K562 (cell line): Measurements from ENCODE around the gene MIEN1. TPM values are rescaled to one million over a fixed set of nuclear protein-coding genes. Genes with fewer than 3 reads are reported as not detected.

ENCODE experiments used
- CBX1 ChIP-seq: sonication (generic); IDR thresholded peaks from 2 replicates; pipeline ENCODE4 v1.6.1; 2016; ENCODE audit warnings: antibody characterized with exemption, low read depth, mild to moderate bottlenecking
- HDAC1 ChIP-seq, 2 experiments: fragments of 450-650 bp; IDR thresholded peaks; 2 replicates each; pipeline ENCODE4 v1.6.1; 2016 to 2017; ENCODE audit warnings: inconsistent platforms in 1 of 2, mild to moderate bottlenecking in 1 of 2, moderate library complexity in 1 of 2
- KDM1A ChIP-seq, 2 experiments: fragments of 450-650 bp; IDR thresholded peaks; 2 replicates each; pipeline ENCODE4 v1.6.1; 2016; ENCODE audit warnings: mild to moderate bottlenecking in 2 of 2
- LCOR ChIP-seq: sonication (generic); formaldehyde crosslinking; IDR thresholded peaks from 2 replicates; pipeline ENCODE4 v1.8.0; 2022; ENCODE audit warnings: mild to moderate bottlenecking, missing genetic modification reagents
- MAFF ChIP-seq: IDR thresholded peaks from 2 replicates; pipeline ENCODE4 v1.6.1; 2012; ENCODE audit warnings: low read length, improper control_type of control experiment
- REST ChIP-seq, 2 experiments: fragments of 450-650 bp; formaldehyde crosslinking in 1 of 2; IDR thresholded peaks; 2 replicates each; pipeline versions ENCODE4 v1.4.0 to v1.6.1; 2014 to 2020; ENCODE audit warnings: mild to moderate bottlenecking in 2 of 2, borderline replicate concordance in 1 of 2, low read depth in 1 of 2
- SIN3B ChIP-seq: fragments of 450-650 bp; IDR thresholded peaks from 2 replicates; pipeline ENCODE4 v1.6.1; 2017; ENCODE audit warnings: low read depth, mild to moderate bottlenecking, moderate library complexity
- SOX6 ChIP-seq: fragments of 450-650 bp; IDR thresholded peaks from 2 replicates; pipeline ENCODE4 v1.6.1; 2014; ENCODE audit warnings: mild to moderate bottlenecking
- SREBF1 ChIP-seq: fragments of 150-350 bp; IDR thresholded peaks from 2 replicates; pipeline ENCODE4 v1.6.1; 2014; ENCODE audit warnings: antibody characterized with exemption, low read depth, low read length, borderline replicate concordance
- TRIM24 ChIP-seq, 2 experiments: fragments of 450-650 bp; IDR thresholded peaks; 2 replicates each; pipeline ENCODE4 v1.6.1; 2016
- ZNF24 ChIP-seq: fragments of 450-650 bp; IDR thresholded peaks from 2 replicates; pipeline ENCODE4 v1.6.1; 2016
- ZNF76 ChIP-seq: fragments of 250-450 bp; sonication (Bioruptor Pico); IDR thresholded peaks from 2 replicates; pipeline ENCODE4 v1.4.0; 2020; ENCODE audit warnings: mild to moderate bottlenecking, moderate library complexity, borderline replicate concordance
- ZZZ3 ChIP-seq: fragments of 450-650 bp; IDR thresholded peaks from 2 replicates; pipeline ENCODE4 v1.6.1; 2016; ENCODE audit warnings: antibody characterized with exemption, mild to moderate bottlenecking, moderate library complexity
- polyA plus RNA-seq, 8 experiments: library from polyadenylated mRNA; depleted of rRNA in 4 of 8; stranded (reverse) in 5 of 8; unstranded in 3 of 8; fragments of >200 nt; fragmentation: Nextera tagmentation in 2 of 8; fragmentation: Illumina TruSeq in 1 of 8; extraction: Ambion mirVana in 2 of 8; extraction: Trizol in 1 of 8; gene quantifications; 2 replicates each; pipeline versions ENCODE4 v1.2.1 to v1.2.3, GENCODE V29; 2011 to 2014; ENCODE audit warnings: inconsistent platforms in 1 of 8, missing spikeins in 1 of 8
- total RNA-seq, 7 experiments: library from RNA; depleted of rRNA in 6 of 7; stranded (reverse); fragments of >200 nt in 6 of 7; fragmentation: Illumina TruSeq in 2 of 7; extraction: Trizol in 2 of 7; gene quantifications; 2 replicates each; pipeline versions ENCODE4 v1.2.1 to v1.2.3, GENCODE V29; 2011 to 2021; ENCODE audit warnings: low replicate concordance in 1 of 7
- TF ChIP-seq, protein P1 (sequence below): fragments of 450-650 bp; IDR thresholded peaks from 2 replicates; pipeline ENCODE4 v1.6.1; 2016; ENCODE audit warnings: low read depth, mild to moderate bottlenecking, moderate library complexity
- TF ChIP-seq, protein P2 (sequence below): fragments of 450-650 bp; IDR thresholded peaks from one replicate; pipeline ENCODE4 v1.6.1; 2018; ENCODE audit warnings: mild to moderate bottlenecking, moderate library complexity; ENCODE audit not compliant: partially characterized antibody
- TF ChIP-seq, protein P3 (sequence below): fragments of 250-450 bp; sonication (Bioruptor Pico); IDR thresholded peaks from 2 replicates; pipeline ENCODE4 v1.8.0; 2021; ENCODE audit warnings: moderate library complexity, mild to moderate bottlenecking, inconsistent platforms

Gene MIEN1
- total and polyA plus RNA-seq, 9 of the 15 experiments (the other 6 are each of a cell fraction or from before 2014, with no cell fraction given): 61.3 to 142 (median 78.9) TPM

- TF ChIP-seq REST (IDR thresholded peaks at IDR 0.05; ENCODE audit: borderline replicate concordance) (no peak), REST (CRISPR knock-in tag; IDR thresholded peaks at IDR 0.05; ENCODE audit: low read depth) (no peak), TRIM24 (IDR thresholded peaks at IDR 0.05) (peak; percentile 63 to 70; a peak in 3 of 4 replicates), LCOR (CRISPR knock-in tag) (no peak), SREBF1 (no peak), CBX1 (no peak), ZZZ3 (no peak), SIN3B (no peak), ZNF76 (no peak), ZNF24 (no peak), HDAC1 (IDR thresholded peaks at IDR 0.05) (peak in 1 of 2 experiments; percentile 52; a peak in 1 of 4 replicates), SOX6 (peak; percentile 55), KDM1A (IDR thresholded peaks at IDR 0.05) (peak; percentile 62 to 67), MAFF (no peak)
- TF ChIP-seq, protein P1, sequence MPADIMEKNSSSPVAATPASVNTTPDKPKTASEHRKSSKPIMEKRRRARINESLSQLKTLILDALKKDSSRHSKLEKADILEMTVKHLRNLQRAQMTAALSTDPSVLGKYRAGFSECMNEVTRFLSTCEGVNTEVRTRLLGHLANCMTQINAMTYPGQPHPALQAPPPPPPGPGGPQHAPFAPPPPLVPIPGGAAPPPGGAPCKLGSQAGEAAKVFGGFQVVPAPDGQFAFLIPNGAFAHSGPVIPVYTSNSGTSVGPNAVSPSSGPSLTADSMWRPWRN: no peak
- TF ChIP-seq, protein P2, sequence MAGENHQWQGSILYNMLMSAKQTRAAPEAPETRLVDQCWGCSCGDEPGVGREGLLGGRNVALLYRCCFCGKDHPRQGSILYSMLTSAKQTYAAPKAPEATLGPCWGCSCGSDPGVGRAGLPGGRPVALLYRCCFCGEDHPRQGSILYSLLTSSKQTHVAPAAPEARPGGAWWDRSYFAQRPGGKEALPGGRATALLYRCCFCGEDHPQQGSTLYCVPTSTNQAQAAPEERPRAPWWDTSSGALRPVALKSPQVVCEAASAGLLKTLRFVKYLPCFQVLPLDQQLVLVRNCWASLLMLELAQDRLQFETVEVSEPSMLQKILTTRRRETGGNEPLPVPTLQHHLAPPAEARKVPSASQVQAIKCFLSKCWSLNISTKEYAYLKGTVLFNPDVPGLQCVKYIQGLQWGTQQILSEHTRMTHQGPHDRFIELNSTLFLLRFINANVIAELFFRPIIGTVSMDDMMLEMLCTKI: no peak
- TF ChIP-seq, protein P3, sequence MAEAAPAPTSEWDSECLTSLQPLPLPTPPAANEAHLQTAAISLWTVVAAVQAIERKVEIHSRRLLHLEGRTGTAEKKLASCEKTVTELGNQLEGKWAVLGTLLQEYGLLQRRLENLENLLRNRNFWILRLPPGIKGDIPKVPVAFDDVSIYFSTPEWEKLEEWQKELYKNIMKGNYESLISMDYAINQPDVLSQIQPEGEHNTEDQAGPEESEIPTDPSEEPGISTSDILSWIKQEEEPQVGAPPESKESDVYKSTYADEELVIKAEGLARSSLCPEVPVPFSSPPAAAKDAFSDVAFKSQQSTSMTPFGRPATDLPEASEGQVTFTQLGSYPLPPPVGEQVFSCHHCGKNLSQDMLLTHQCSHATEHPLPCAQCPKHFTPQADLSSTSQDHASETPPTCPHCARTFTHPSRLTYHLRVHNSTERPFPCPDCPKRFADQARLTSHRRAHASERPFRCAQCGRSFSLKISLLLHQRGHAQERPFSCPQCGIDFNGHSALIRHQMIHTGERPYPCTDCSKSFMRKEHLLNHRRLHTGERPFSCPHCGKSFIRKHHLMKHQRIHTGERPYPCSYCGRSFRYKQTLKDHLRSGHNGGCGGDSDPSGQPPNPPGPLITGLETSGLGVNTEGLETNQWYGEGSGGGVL (CRISPR knock-in tag): no peak
Observed at GRCh38 chr17:39683295-39683939, 46.9 kb downstream of the MIEN1 start (continued).
